ENCODE data around the gene HMGCLL1.

Gene HMGCLL1

GRCh38 chr6:55567558-55567957 is 11.4 kb downstream of the HMGCLL1 start:
- peaks cover 2% of the 10 kb centered on the region for H3K9me3 Mint-ChIP-seq
- peaks cover 29% of the 10 kb centered on the region for H3K4me1 Mint-ChIP-seq
- H3K36me3 Mint-ChIP-seq (ENCODE audit: low read depth), result no peaks in the 10 kb centered on the region
- H3K27me3 Mint-ChIP-seq (ENCODE audit: low read depth), result peaks cover 4% of the 10 kb centered on the region
- H3K4me3 Mint-ChIP-seq, result no peak overlapping the region
- H3K27ac Mint-ChIP-seq, result peak overlapping the region in 2 of 3 experiments; percentile 65 to 69
- no peak for TF ChIP-seq CTCF (IDR thresholded peaks at IDR 0.05; ENCODE audit: unreplicated experiment in 3 of 3)

GRCh38 chr6:55566036-55566710 is 12.8 kb downstream of the HMGCLL1 start:
- H3K27me3 Mint-ChIP-seq (ENCODE audit: low read depth), result peaks cover 4% of the 10 kb centered on the region
- no peaks in the 10 kb centered on the region for H3K9me3 Mint-ChIP-seq
- no peak overlapping the region for H3K4me3 Mint-ChIP-seq
- no peaks in the 10 kb centered on the region for H3K36me3 Mint-ChIP-seq (ENCODE audit: low read depth)
- peaks cover 35% of the 10 kb centered on the region for H3K4me1 Mint-ChIP-seq
- TF ChIP-seq CTCF (IDR thresholded peaks at IDR 0.05; ENCODE audit: unreplicated experiment in 3 of 3), result no peak
- peak overlapping the region in 2 of 3 experiments; percentile 81 to 91 for H3K27ac Mint-ChIP-seq

- H3K4me3 Mint-ChIP-seq, result no peak overlapping the region
- TF ChIP-seq CTCF (IDR thresholded peaks at IDR 0.05; ENCODE audit: unreplicated experiment in 3 of 3), result no peak
- no peaks in the 10 kb centered on the region for H3K36me3 Mint-ChIP-seq (ENCODE audit: low read depth)
- H3K4me1 Mint-ChIP-seq, result peaks cover 20% of the 10 kb centered on the region
- H3K27me3 Mint-ChIP-seq (ENCODE audit: low read depth), result peaks cover 4% of the 10 kb centered on the region
- H3K27ac Mint-ChIP-seq, result peak overlapping the region in 1 of 3 experiments; percentile 63
- H3K9me3 Mint-ChIP-seq, result no peaks in the 10 kb centered on the region
These were observed 16.7 kb downstream of the HMGCLL1 start for GRCh38 chr6:55562318-55562717.

- H3K9me3 Mint-ChIP-seq, result no peaks in the 10 kb centered on the region
- H3K36me3 Mint-ChIP-seq (ENCODE audit: low read depth), result no peaks in the 10 kb centered on the region
- peak overlapping the region; percentile 5 to 45 (median 16) for H3K27ac Mint-ChIP-seq
- no peak overlapping the region for H3K4me3 Mint-ChIP-seq
- peaks cover 4% of the 10 kb centered on the region for H3K27me3 Mint-ChIP-seq (ENCODE audit: low read depth)
- H3K4me1 Mint-ChIP-seq, result peaks cover 12% of the 10 kb centered on the region
- TF ChIP-seq CTCF (IDR thresholded peaks at IDR 0.05; ENCODE audit: unreplicated experiment in 3 of 3), result no peak
These were observed 18.6 kb downstream of the HMGCLL1 start for GRCh38 chr6:55560290-55560885.

- Mint-ChIP-seq H3K4me3 (no peak overlapping the region), H3K4me1 (peaks cover 7% of the 10 kb centered on the region), H3K9me3 (no peaks in the 10 kb centered on the region), H3K36me3 (ENCODE audit: low read depth) (no peaks in the 10 kb centered on the region), H3K27me3 (ENCODE audit: low read depth) (no peaks in the 10 kb centered on the region), H3K27ac (no peak overlapping the region)
- no peak for TF ChIP-seq CTCF (IDR thresholded peaks at IDR 0.05; ENCODE audit: unreplicated experiment in 3 of 3)
These were observed 21.8 kb downstream of the HMGCLL1 start for GRCh38 chr6:55557146-55557545.

GRCh38 chr6:55545791-55546190 is 33.2 kb downstream of the HMGCLL1 start:
- H3K4me3 Mint-ChIP-seq, result no peak overlapping the region
- H3K9me3 Mint-ChIP-seq, result no peaks in the 10 kb centered on the region
- H3K4me1 Mint-ChIP-seq, result no peaks in the 10 kb centered on the region
- TF ChIP-seq CTCF (IDR thresholded peaks at IDR 0.05; ENCODE audit: unreplicated experiment in 3 of 3), result no peak
- H3K36me3 Mint-ChIP-seq (ENCODE audit: low read depth), result no peaks in the 10 kb centered on the region
- no peak overlapping the region for H3K27ac Mint-ChIP-seq
- no peaks in the 10 kb centered on the region for H3K27me3 Mint-ChIP-seq (ENCODE audit: low read depth)
